Measurements from ENCODE around the gene LYPD6.

DNA sequence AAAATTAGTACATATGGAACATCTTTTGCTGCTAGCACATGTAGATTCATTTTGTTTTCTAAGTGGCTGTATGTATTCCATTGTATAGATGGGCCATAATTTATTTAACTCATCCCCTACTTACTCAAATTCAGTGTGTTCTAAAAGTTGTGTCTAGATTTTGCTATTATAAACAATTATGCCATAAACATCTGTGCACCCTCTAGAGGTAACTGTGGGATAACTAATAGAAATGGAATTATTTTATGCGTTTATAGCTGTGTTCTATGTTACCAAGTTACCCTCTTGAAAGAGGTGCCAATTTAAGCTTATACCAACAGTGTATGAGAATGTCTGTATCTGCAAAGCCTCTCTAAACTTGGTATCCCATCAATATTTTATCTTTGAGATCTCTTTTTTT lies 156.8 kb downstream of the LYPD6 start:
- TF ChIP-seq, protein P1, sequence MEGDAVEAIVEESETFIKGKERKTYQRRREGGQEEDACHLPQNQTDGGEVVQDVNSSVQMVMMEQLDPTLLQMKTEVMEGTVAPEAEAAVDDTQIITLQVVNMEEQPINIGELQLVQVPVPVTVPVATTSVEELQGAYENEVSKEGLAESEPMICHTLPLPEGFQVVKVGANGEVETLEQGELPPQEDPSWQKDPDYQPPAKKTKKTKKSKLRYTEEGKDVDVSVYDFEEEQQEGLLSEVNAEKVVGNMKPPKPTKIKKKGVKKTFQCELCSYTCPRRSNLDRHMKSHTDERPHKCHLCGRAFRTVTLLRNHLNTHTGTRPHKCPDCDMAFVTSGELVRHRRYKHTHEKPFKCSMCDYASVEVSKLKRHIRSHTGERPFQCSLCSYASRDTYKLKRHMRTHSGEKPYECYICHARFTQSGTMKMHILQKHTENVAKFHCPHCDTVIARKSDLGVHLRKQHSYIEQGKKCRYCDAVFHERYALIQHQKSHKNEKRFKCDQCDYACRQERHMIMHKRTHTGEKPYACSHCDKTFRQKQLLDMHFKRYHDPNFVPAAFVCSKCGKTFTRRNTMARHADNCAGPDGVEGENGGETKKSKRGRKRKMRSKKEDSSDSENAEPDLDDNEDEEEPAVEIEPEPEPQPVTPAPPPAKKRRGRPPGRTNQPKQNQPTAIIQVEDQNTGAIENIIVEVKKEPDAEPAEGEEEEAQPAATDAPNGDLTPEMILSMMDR (conservative IDR thresholded peaks at IDR 0.05; ENCODE audit: low read depth, low read length) = 0 out of 2 replicates have a peak, but pooled peaks have one; percentile 22
- TF ChIP-seq EZH2 (IDR thresholded peaks at IDR 0.05; ENCODE audit: borderline replicate concordance, low read depth, low read length, poor library complexity, severe bottlenecking) = no peak
